GM15510 (cell line): ENCODE measurements around the gene ST6GAL1.
A peak's percentile ranks its signal among the peaks of the same experiment; 100 is the strongest.

Experiments used
- POLR2A ChIP-seq: IDR thresholded peaks from 3 replicates; pipeline ENCODE4 v1.6.1; 2011; ENCODE audit warnings: borderline replicate concordance; ENCODE audit not compliant: insufficient read length; ENCODE audit errors: extremely low read depth

Gene ST6GAL1

DNA sequence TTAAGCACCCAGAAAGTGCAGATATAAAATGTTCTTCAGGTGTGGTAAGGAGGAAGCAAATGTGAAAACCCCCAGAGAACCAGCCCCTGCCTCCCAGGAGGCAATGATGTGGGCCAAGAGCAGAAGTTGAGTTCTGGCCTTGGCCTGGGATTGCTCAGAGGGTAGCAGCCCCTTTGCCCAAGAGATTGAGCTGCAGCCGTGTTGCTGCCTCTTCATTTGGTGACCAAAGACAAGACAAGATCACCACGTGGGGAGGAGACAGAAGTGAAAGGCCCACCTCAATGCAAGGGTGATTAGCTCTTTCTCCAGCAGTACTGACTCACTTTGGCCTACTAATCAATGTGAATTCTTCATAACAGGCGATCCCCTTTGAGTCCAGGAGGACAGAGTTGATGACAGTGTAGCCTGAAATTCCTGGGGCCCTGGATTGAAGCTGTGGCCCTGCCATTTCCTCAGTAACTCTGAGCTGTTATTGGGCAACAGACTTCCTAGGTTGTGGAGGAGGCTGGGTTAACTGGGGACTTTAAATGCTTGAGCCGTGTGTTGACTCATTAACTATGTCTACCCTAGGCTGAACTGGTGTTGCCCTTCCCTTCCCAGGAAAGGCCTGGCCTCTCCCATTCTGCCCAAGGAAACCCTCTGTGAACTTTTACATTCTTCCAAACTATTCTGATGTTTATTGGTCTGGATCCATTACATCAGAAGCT lies 86.5 kb downstream of the ST6GAL1 start:
- TF ChIP-seq POLR2A, result peak; percentile 31

DNA sequence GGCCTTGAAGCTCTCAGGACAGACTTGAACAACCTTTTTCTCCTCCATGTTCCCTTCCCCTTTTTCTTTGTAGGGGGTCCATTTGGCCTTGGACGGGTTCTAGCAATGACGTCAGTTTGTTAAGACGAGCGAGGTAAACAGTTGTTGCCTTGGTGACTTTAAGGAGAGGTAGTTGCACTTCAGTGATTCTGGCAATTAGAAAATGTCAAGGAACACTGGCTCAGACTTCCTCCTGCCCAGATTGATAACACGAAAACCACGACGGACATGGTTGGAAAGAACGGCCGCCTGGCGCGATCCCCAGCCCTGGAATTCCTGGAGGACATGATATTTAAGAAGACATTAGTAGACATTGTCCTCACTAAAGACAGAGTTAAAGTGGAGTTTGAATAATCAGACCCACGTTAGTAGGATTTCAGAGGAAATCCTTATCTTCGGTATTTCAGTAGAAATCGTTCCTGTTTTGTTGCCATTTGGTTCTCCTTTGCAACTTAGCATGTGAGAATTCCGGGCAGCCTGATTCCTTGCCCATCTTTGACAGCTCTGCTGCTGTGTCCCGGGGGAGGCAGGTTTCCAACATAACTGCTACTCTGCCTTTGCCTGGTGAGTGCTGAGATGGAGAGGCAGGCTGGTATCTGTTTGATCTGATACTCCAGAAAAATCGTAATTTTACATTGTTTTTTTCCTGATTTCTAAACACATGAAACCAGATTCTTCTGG lies 87.3 kb downstream of the ST6GAL1 start:
- TF ChIP-seq POLR2A, result no peak

DNA sequence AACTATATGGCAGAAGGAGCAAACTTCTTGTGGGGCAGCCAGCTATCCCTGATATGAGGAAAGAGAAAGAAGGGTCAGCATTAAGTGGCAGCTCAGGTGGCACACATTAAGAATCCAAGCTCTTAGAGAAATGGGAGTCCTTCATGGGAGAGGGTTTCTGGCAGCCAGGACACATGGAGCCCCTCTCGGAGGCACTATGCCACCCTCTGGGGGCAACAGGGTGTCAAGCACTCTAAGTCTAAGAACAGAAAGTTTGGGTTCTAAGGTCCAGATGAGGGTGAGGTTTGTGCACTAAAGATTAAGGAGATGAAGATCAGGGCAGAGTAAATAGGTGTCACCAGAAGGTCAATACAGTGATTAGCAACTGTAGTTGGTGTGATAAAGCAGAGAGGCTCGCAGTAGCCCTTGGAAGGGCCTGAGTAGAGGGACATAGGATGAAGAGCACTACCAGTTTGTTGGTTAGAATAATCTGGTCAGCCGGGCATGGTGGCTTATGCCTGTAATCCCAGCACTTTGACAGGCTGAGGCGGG lies 89.3 kb downstream of the ST6GAL1 start:
- no peak for TF ChIP-seq POLR2A

DNA sequence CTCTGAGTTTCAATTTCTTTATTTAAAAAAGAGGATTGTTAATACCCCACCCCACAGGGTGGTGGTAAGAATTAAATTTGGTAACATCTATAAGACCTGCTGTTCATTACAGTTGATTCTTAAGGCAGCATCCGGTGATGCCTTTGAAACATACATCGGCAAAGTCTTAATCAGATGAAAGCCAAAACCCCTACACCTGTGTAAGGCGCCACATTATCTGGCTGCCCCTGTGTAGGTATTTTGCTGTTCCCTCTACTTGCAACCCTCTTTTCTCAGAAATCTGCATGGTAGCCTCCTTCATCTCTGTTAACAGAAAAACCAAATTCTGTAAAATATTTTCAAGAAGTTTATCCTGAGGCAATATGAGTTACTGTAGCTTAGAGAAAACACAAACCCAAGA lies 90.0 kb downstream of the ST6GAL1 start:
- no peak for TF ChIP-seq POLR2A

DNA sequence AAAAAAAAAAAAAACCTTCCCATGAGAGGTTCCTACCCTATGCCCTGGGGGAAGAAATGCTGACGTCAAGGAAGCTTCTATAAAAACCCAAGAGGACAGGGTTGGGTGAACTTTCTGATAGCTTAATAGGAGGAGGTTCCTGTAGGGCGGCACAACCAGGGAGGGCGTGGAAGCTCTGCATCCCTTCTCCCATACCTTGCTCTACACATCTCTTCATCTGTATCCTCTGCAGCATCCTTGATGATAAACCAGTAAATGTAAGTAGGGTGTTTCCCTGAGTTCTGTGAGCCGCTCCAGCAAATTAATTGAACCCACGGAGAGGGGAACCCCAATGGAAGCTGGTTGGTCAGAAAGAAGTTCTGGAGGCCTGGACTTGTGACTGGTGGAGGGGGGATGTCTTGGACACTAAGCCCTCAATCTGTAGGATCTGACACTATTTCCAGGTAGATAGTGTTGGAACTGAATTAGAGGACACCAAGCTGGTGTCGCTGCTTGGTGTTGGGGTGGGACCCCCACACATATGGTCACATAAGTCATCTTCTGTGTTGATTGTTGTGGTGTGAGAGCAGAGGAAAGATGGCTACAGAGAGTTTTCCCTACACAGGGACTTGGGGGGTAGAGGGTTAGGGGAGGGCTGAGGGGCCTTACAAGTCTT lies 91.5 kb downstream of the ST6GAL1 start:
- TF ChIP-seq POLR2A, result peak; percentile 72

DNA sequence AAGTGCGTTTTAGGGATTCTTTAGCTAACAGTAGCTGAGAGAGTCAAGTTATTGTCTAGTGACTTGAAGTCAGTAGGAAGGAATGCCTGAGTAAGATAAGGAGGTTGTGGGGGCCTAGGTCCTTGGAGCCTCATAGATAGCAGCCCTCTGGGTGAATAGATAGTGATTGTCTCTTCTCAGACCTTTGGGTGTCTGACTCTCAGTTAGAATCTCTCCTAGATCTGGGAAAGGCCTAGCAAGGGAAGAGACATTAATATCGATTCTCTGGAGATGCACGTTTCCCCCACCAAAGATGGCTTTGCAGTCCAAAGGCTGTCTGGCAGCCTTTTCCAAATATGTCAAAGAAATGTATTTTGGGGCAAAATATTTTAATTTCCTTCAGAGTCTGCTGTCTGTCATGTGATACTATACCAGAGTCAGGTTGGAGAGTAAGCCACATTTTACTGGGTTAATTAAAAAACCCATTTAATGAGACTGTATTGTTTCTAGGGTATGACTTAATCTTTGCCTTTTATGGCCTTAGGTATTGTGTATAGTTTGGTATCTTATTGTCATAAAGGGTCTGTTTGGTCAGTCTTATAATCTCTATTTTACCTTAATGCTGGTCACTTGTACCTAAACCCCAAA lies 92.2 kb downstream of the ST6GAL1 start:
- peak; percentile 1 for TF ChIP-seq POLR2A

DNA sequence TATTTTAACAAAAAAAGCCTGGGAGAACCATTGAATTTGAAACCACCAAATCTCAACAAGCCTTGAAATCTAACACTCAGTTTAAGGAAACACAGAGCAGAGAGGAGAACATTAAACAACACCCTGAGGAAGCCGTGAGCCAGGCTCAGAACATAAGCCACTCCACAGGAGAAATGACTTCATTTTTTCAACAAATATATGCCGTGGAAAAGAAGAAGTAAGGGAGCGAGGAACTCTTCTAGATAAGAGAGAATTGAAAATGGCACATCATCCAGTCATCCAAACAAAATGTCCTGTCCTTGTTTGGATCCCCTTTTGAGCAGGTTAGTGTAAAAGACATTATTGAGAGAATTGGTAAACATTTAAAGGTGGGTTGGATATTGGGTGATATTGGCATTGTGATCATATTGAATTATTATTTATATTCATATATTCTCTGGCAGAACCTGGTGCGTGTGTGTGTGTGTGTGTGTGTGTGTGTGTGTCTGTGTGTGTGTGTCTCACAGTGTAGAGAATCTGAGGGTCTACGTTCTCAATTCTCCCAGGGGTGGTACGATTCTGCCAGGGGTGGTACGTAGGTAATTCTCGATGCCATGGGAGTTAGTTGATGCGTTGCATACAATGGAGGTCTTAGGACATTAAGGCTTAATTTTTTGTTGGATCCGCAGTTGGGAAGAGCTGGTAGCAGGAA lies 94.4 kb downstream of the ST6GAL1 start:
- no peak for TF ChIP-seq POLR2A

DNA sequence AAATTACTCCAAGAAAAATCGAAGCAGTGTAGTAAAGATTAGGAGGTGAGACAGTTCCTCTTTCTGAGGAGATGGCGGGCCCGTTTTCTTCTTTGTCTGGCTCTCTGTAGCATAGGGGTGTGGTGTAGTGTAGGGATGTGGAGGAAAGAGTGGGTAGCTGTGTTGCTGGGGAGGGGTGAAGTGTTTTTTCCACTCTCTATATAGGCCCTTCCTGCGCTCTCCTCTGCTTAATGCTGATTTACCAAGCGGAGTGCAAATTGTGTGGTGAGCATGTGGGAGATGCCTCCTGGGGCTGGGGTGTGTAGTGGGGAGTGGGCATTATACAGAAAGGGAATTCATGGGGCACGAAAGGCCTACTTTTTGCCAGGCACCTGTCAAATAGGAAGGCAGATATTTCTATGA lies 94.9 kb downstream of the ST6GAL1 start:
- TF ChIP-seq POLR2A, result peak; percentile 45

DNA sequence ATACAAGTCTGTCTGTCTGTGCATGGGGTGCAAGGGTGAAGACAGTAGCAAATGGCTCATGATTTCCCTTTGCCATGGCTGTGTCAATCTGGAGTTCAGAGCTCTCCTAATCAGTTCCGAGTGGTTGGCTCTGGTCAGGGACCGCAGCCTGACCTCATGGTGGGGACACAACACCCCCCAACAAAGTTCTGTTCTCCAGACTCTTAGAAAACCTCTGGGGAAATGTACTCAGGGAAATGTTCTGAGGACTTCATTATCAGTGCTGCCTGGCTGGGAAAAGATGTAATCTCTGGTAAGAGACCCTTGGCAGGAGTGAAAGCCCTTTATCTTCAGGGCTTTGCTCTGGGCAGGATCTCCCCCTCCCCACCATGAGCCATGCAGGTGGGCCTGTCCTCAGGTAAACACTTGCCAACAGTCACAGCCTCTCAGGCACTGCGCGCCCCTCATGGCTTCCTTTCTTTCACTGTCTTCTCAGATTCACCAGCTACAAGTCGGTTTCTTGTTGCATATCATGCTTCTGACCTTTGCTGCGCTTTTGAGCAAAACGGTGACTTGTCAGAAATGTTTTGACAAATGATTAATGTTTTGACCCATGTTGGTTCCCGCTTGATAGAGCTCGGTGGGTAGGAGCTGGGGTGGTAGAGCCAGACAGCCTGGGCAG lies 95.5 kb downstream of the ST6GAL1 start:
- TF ChIP-seq POLR2A, result peak; percentile 40

DNA sequence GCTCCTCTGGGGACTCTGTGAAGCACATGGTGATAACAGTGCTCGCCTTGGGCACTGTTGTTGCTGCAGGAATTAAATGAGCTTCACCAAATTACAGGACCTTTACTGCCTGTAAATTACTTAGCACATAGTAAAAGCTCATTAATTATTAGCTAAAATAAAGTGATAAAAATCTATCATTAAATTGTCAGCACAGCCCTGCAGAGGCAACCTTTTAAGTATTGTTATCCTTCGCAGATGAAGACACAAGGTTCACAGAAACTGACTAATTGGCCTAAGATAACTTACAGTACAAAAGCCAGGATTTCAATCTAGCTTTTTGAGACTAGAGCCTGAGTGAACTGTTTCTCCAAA lies 96.0 kb downstream of the ST6GAL1 start:
- TF ChIP-seq POLR2A, result no peak

DNA sequence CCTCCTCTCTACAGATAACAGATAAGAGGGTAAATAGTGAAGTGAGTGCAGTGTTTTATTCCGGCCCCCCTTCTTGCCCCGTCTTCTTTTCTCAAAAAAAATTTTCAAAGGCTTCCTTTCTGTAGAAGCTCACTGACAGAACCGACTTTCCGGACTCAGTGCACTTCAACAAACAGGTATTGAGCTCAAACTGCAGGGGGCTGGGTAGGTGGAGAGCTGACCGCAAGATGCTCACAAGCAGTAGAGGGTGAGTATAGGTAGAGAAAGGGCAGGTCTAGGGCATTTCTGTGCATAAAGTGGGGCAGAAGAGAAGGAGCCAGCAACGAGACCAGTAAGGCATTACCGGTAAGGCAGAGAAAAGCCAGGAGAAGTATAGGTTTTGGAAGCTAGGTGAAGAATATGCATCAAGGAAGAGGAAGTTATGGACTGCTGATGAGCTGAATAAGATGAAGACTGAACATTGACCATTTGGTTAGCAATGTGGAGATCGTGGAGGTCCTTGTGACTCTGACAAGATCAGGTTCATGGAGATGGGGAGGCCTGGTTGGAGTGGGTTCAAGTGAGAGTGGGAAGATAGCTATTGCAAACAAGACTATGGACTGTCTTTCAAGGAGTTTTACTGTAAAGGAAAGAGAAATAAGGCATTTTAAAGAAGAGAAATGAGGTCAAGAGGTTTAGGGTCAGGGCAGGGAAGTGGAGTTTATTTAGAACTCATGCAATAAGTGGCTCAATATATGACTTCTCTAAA lies 97.4 kb downstream of the ST6GAL1 start:
- no peak for TF ChIP-seq POLR2A

DNA sequence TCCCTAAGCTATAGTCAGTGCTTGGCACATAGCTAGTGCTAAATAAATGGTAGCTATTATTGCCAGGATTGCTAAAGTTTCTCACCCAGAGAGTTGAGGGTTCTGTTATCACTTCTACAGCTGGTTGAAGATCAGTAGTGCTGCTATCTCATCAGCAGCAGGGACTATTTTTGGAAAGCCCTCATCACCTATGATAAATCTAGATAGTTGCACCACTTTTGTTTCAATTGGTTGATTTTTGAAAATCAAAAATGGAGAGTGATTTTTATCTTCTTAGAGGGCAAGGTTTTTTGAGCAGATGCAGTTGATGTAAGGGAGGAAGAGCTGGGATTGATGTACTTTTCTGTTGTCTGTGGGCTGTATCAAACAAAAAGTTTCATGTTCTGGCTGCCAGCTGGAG lies 101.6 kb downstream of the ST6GAL1 start:
- no peak for TF ChIP-seq POLR2A

DNA sequence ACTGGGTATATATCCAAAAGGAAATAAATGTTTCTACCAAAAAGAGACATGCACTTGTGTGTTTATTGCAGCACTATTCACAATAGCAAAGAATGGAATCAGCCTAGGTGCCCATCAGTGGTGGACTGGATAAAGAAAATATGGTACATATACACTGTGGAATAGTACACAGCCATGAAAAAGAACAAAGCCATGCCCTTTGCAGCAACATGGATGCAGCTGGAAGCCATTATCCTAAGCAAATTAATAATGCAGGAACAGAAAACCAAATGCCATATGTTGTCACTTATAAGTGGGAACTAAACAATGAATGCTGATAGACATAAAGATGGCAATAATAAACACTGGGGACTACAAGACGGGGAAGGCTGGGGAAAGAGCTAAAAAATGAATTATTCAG lies 106.1 kb downstream of the ST6GAL1 start:
- TF ChIP-seq POLR2A, result no peak

DNA sequence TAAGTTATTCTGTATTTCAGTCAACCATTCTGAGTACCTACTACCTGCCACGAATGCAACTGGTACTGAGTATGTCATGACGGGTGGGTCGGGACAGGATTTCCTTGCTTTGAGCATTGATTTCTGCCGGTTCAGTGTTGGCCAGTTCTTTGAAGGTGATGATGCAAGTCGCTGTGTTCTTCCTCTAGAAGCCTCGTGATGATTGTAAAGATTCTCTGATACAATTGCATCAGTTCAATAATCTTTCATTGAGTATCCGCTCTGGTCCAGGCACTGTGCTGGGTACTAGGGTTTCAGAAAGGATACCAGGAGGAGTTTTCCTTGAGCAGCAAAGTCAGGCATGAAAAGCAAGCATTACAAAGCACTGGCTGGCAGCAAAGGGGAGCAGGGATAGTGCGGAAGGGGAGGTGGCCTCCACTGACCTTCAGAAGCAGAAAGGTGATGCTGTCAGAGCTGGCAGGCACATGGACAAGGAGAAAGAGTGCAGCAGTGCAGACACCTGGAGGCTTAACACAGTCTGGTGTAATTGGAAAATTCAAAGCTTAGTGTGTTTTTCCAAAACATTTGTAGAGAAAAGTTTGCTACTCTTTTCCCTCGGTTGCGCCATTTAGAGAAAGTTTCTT lies 108.9 kb downstream of the ST6GAL1 start:
- TF ChIP-seq POLR2A, result no peak
